Transverse colon (tissue), 4 donors: ENCODE data around the gene ESYT2. TPM values are rescaled to one million over a fixed set of nuclear protein-coding genes. Genes with fewer than 3 reads are reported as not detected.

Experiments used
- DNase-seq: peaks from one replicate; pipeline ENCODE4 v3.0.0-alpha.2; 2019
- H3K27ac ChIP-seq, 4 donors: fragments of 200-600 bp; sonication (generic); 2 replicates each; pipeline ENCODE4 v1.5.1; 2016 to 2018; ENCODE audit warnings: inconsistent platforms in 4 of 4
- H3K27me3 ChIP-seq: fragments of 200-600 bp; sonication (generic); 2 replicates; pipeline ENCODE4 v1.5.1; 2017; ENCODE audit warnings: inconsistent platforms
- H3K36me3 ChIP-seq, 4 donors: fragments of 200-600 bp; sonication (generic); 2 replicates each; pipeline ENCODE4 v1.5.1; 2017 to 2019; ENCODE audit warnings: inconsistent platforms in 4 of 4
- H3K4me1 ChIP-seq, 4 donors: fragments of 200-600 bp; sonication (generic); 2 replicates each; pipeline ENCODE4 v1.5.1; 2017 to 2020; ENCODE audit warnings: inconsistent platforms in 4 of 4
- H3K4me3 ChIP-seq, 4 donors: fragments of 200-600 bp; sonication (generic); 1 replicate in 1 of 4; 2 replicates in 3 of 4; pipeline versions ENCODE4 v1.5.1 to v1.6.1; 2017 to 2019; ENCODE audit warnings: inconsistent platforms in 4 of 4
- H3K9me3 ChIP-seq, 2 donors: fragments of 200-600 bp; sonication (generic); 2 replicates each; pipeline ENCODE4 v1.5.1; 2017 to 2019; ENCODE audit warnings: inconsistent platforms in 2 of 2
- EP300 ChIP-seq: sonication (generic); formaldehyde crosslinking; IDR thresholded peaks from one replicate; pipeline ENCODE4 v1.6.1; 2017; ENCODE audit warnings: antibody characterized with exemption, low read depth
- POLR2A ChIP-seq: fragments of 450-650 bp; IDR thresholded peaks from one replicate; pipeline ENCODE4 v1.6.1; 2016; ENCODE audit warnings: antibody characterized with exemption, mild to moderate bottlenecking, moderate library complexity
- POLR2AphosphoS5 ChIP-seq, 3 donors: sonication (generic); formaldehyde crosslinking; IDR thresholded peaks; one replicate each; pipeline ENCODE4 v1.6.1; 2016; ENCODE audit warnings: antibody characterized with exemption in 3 of 3
- WGBS, 2 donors: methylation state at CpG; one replicate each; pipeline ENCODE4 v1.1.5; 2018; ENCODE audit warnings: low coverage in 1 of 2; 5-methylcytosine and 5-hydroxymethylcytosine counted together
- in situ Hi-C, 4 donors: fragments of 200-750 bp; cut with MboI; loops; one replicate each; pipeline versions ENCODE4 v1.15.0 to v1.15.1; 2017; ENCODE audit warnings: low sequenced_read_pairs in 3 of 4, low pct_ligation_motif_present in 1 of 4, low pct_unique_long_range_greater_than_20kb in 1 of 4
- intact Hi-C: fragments of 100-400 bp; cut with DNase I; formaldehyde crosslinking; loops from one replicate; pipeline ENCODE4 v1.15.1; 2023; ENCODE audit warnings: low total_unique reads
- total RNA-seq, 4 donors: library from RNA; depleted of rRNA; stranded (reverse); fragments of >200 nt; gene quantifications; one replicate each; pipeline ENCODE4 v1.1.0, GENCODE V29; 2016
- TF ChIP-seq, protein P1 (sequence below), 5 experiments: fragments of 200-600 bp in 3 of 5; fragments of 450-650 bp in 2 of 5; sonication (generic) in 3 of 5; IDR thresholded peaks; 1 replicate in 2 of 5; 2 replicates in 3 of 5; pipeline ENCODE4 v1.5.1; 2016 to 2017; ENCODE audit warnings: antibody characterized with exemption in 5 of 5, inconsistent platforms in 3 of 5, mild to moderate bottlenecking in 2 of 5, moderate library complexity in 1 of 5

ESYT2 gene
- total RNA-seq, 4 donors from 2014 or later: 78.6 to 113 (median 87.3) TPM

DNA sequence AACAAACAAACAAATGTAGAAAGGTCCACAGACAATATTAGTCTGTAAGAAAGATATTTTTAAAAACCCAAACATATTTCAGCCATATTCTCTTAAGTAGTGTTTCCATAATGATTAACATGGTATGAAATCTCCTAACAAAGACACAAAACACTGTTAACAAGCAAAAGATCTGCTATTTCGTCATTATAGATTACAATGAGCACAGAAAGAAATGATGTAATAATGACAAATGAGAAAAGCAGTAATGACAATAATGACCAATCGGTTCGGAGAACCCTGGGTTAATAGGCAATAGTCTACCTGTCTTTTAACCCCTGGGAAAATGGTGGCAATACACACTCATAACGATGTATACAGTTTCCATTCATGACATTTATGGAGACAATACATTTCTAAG is 85.2 kb downstream of the ESYT2 start:
- intact Hi-C loops: no loop called here
- peaks cover 0 to 53% (median 20%) of the 10 kb centered on the region in 4 donors for H3K36me3 ChIP-seq

DNA sequence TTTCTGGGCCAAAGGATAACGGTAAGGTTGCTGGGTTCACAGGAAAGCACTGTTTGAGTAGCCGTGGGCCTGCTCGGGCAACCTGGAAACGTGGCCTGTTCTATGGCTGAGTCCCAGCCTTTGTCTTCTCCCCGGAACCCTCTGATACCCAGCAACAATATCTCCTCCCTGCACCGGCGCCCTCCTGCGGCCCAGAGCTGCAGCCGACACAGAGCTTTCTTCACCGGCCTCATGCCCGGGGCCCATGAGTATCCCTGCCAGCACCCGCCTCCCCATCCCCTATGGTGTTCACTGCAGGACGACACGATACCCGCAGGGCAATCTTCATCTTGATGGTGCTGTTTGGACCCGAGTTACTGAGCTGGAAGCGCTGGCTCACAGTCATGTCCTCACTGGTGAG is 86.1 kb downstream of the ESYT2 start:
- in situ Hi-C loops: no loop called here

More for the DNA sequence above, 85.2 kb downstream of the ESYT2 start:
- in situ Hi-C loops: no loop called here
- no peaks in the 10 kb centered on the region for H3K27me3 ChIP-seq
- TF ChIP-seq EP300 (no peak), POLR2AphosphoS5 (IDR thresholded peaks at IDR 0.05) (no peak), POLR2A (no peak)
- TF ChIP-seq, protein P1, sequence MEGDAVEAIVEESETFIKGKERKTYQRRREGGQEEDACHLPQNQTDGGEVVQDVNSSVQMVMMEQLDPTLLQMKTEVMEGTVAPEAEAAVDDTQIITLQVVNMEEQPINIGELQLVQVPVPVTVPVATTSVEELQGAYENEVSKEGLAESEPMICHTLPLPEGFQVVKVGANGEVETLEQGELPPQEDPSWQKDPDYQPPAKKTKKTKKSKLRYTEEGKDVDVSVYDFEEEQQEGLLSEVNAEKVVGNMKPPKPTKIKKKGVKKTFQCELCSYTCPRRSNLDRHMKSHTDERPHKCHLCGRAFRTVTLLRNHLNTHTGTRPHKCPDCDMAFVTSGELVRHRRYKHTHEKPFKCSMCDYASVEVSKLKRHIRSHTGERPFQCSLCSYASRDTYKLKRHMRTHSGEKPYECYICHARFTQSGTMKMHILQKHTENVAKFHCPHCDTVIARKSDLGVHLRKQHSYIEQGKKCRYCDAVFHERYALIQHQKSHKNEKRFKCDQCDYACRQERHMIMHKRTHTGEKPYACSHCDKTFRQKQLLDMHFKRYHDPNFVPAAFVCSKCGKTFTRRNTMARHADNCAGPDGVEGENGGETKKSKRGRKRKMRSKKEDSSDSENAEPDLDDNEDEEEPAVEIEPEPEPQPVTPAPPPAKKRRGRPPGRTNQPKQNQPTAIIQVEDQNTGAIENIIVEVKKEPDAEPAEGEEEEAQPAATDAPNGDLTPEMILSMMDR (IDR thresholded peaks at IDR 0.05): no peak
- H3K4me3 ChIP-seq: no peak overlapping the region
- WGBS, 2 donors: 85 to 91% methylated on average over 4 of the region's 4 CpGs
- H3K9me3 ChIP-seq: no peaks in the 10 kb centered on the region
- H3K27ac ChIP-seq: no peak overlapping the region
- DNase-seq: no peak
- peaks cover 0 to 12% (median 6%) of the 10 kb centered on the region in 4 donors for H3K4me1 ChIP-seq

DNA sequence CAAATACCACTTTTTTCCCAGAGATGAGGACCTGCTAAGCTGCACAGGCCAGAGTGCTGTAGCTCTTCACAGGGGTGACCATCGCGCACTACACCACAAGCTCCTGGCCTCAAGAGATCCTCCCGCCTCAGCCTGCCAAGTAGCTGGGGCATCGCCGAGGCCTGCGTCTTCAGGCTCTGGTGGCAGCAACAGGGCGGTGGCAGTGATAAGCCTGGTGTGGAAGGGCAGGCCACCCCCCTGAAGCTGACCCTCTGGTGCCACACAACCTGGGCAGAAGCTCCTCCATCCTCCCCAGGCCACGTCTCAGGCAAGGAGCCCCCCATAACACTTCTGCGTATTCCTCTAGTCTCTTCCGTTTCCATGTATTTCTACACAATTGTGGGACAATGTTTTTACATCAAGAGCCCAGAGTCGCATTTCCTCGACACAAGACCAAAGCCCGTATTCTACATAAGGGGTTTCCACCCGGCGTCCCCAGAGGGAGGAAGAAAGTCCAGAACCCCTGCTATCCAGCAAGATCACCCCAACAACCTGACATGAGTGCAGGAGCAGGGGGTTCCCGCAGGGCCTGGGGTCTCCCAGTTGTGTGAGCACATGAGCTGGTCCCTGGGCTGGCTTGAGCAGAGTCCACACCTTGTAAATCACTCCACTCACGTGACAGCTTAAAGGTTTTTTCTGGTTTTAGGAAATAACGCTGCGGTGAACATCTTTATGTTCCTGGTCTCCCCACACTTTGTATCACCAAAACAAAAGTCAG is 87.1 kb downstream of the ESYT2 start:
- Histone ChIP-seq H3K36me3 (peaks cover 0 to 61% (median 23%) of the 10 kb centered on the region in 4 donors), H3K4me3 (no peak overlapping the region), H3K27me3 (no peaks in the 10 kb centered on the region), H3K9me3 (no peaks in the 10 kb centered on the region), H3K4me1 (peaks cover 0 to 12% (median 6%) of the 10 kb centered on the region in 4 donors), H3K27ac (peak overlapping the region in 2 of 4 donors; percentile 48 to 63)
- WGBS, 2 donors: 93 to 95% methylated on average over 4 to 19 of the region's 19 CpGs
- TF ChIP-seq EP300: no peak
- TF ChIP-seq, protein P1 (IDR thresholded peaks at IDR 0.05): no peak
- no peak for TF ChIP-seq POLR2A
- TF ChIP-seq POLR2AphosphoS5 (IDR thresholded peaks at IDR 0.05): no peak
- intact Hi-C loops: no loop called here
- DNase-seq: no peak
- in situ Hi-C loops: no loop called here

More for the DNA sequence above, 86.1 kb downstream of the ESYT2 start:
- Histone ChIP-seq H3K9me3 (no peaks in the 10 kb centered on the region), H3K36me3 (peaks cover 0 to 60% (median 21%) of the 10 kb centered on the region in 4 donors), H3K4me1 (peaks cover 0 to 12% (median 6%) of the 10 kb centered on the region in 4 donors), H3K27ac (no peak overlapping the region), H3K27me3 (no peaks in the 10 kb centered on the region), H3K4me3 (no peak overlapping the region)
- WGBS, 2 donors: 95% methylated on average over 4 to 17 of the region's 17 CpGs
- TF ChIP-seq POLR2A (no peak), EP300 (no peak), POLR2AphosphoS5 (IDR thresholded peaks at IDR 0.05) (no peak)
- TF ChIP-seq, protein P1 (IDR thresholded peaks at IDR 0.05): no peak
- no peak for DNase-seq
- intact Hi-C loops: no loop called here

DNA sequence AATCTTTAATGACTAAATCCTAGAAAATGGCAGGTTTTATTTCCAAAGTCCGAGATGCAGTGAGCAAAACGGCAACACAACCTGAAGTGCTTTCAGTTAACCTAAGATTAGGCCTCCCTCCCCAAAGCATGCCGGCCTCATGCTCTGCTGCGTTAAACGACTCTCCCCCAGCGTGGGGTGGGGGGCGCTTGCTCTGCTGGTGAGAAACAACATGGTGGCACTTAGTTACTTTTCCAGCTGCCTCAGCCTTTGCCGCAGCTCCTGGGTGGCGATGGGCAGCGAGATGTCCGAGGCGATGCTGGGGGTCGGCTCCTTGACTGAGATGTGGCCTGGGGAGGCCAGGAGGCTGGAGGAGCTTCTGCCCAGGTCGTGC is 88.0 kb downstream of the ESYT2 start:
- in situ Hi-C loops (no loop called here), intact Hi-C loops (no loop called here)
- WGBS, 2 donors: 93 to 98% methylated on average over 8 to 14 of the region's 14 CpGs
- Histone ChIP-seq H3K4me1 (peaks cover 0 to 12% (median 6%) of the 10 kb centered on the region in 4 donors), H3K27me3 (no peaks in the 10 kb centered on the region), H3K27ac (peak overlapping the region; percentile 45 to 63 (median 47)), H3K36me3 (peaks cover 0 to 60% (median 24%) of the 10 kb centered on the region in 4 donors), H3K4me3 (no peak overlapping the region), H3K9me3 (no peaks in the 10 kb centered on the region)
- TF ChIP-seq, protein P1 (IDR thresholded peaks at IDR 0.05): no peak
- TF ChIP-seq POLR2A (no peak), EP300 (no peak), POLR2AphosphoS5 (IDR thresholded peaks at IDR 0.05) (no peak)
- DNase-seq: no peak
